Mammary epithelial cell (primary cell): ENCODE data around the gene PSMB1.

Source experiments
- EZH2 ChIP-seq: IDR thresholded peaks from 2 replicates; pipeline ENCODE4 v1.6.1; 2012; ENCODE audit warnings: low read length, inconsistent platforms, borderline replicate concordance
- TF ChIP-seq, protein P1 (sequence below), 2 donors: IDR thresholded peaks in 1 of 2; conservative IDR thresholded peaks in 1 of 2; 2 replicates each; pipeline ENCODE4 v1.5.1; 2011 to 2012; ENCODE audit warnings: inconsistent platforms in 2 of 2, low read length in 2 of 2, mild to moderate bottlenecking in 2 of 2, control low read depth in 1 of 2, low read depth in 1 of 2; ENCODE audit not compliant: insufficient read depth in 1 of 2; ENCODE audit errors: extremely low read depth in 1 of 2

DNA sequence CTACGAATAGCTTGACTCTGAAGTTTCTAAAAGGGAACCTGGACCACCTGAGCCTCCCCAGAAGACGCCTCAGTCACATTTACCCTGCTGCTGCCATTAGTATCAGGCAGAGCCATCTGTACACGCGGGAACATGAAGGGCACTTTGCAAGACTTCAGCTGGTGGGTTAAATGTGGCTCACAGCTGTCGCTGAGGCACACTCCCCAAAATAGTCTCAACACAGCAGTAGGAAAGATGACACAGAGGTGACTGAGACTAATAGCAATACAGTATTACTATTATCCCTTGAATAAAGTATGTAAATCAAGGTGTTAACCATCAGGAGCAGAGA lies 29.0 kb downstream of the PSMB1 start:
- TF ChIP-seq, protein P1, sequence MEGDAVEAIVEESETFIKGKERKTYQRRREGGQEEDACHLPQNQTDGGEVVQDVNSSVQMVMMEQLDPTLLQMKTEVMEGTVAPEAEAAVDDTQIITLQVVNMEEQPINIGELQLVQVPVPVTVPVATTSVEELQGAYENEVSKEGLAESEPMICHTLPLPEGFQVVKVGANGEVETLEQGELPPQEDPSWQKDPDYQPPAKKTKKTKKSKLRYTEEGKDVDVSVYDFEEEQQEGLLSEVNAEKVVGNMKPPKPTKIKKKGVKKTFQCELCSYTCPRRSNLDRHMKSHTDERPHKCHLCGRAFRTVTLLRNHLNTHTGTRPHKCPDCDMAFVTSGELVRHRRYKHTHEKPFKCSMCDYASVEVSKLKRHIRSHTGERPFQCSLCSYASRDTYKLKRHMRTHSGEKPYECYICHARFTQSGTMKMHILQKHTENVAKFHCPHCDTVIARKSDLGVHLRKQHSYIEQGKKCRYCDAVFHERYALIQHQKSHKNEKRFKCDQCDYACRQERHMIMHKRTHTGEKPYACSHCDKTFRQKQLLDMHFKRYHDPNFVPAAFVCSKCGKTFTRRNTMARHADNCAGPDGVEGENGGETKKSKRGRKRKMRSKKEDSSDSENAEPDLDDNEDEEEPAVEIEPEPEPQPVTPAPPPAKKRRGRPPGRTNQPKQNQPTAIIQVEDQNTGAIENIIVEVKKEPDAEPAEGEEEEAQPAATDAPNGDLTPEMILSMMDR (conservative IDR thresholded peaks at IDR 0.05 in 1 of 2, IDR thresholded peaks at IDR 0.05 in 1 of 2; ENCODE audit: extremely low read depth in 1 of 2, insufficient read depth in 1 of 2, low read depth in 1 of 2, low read length in 2 of 2) = no peak
- no peak for TF ChIP-seq EZH2
